GM10266 (cell line): Measurements from ENCODE around the gene MED27.

Experiments used
- DNase-seq: peaks from one replicate; pipeline ENCODE4 v3.0.0; 2012; ENCODE audit errors: extremely low spot score
- CTCF ChIP-seq: IDR thresholded peaks from 2 replicates; pipeline ENCODE4 v1.5.1; 2012; ENCODE audit warnings: mild to moderate bottlenecking, low read depth; ENCODE audit not compliant: control insufficient read depth, insufficient read depth; ENCODE audit errors: missing control alignments

Gene MED27

GRCh38 chr9:132079391-132080091 lies at the start of gene MED27:
Gene MED27 (minus strand): TSS chr9:132079867. CDS start chr9:132079844, 23 bp downstream.
- peak; percentile 89 for DNase-seq
- TF ChIP-seq CTCF = no peak

GRCh38 chr9:132127888-132128534 lies 48.3 kb upstream of the MED27 start:
- no peak for DNase-seq
- TF ChIP-seq CTCF = no peak

GRCh38 chr9:132126680-132127236 lies 47.1 kb upstream of the MED27 start:
- DNase-seq = no peak
- no peak for TF ChIP-seq CTCF

GRCh38 chr9:132125944-132126679 lies 46.4 kb upstream of the MED27 start:
- TF ChIP-seq CTCF = no peak
- peak; percentile 36 for DNase-seq

- DNase-seq = no peak
- no peak for TF ChIP-seq CTCF
Observed at GRCh38 chr9:132125361-132125760, 45.7 kb upstream of the MED27 start.

- TF ChIP-seq CTCF = no peak
- no peak for DNase-seq
Observed at GRCh38 chr9:132124800-132125199, 45.1 kb upstream of the MED27 start.
